Measurements from ENCODE around the gene TCF7. TPM values are rescaled to one million over a fixed set of nuclear protein-coding genes. Genes with fewer than 3 reads are reported as not detected.
A peak's percentile ranks its signal among the peaks of the same experiment; 100 is the strongest.

TCF7 gene
- total RNA-seq, 1 donor from 2014 or later = 3.0 TPM

DNA sequence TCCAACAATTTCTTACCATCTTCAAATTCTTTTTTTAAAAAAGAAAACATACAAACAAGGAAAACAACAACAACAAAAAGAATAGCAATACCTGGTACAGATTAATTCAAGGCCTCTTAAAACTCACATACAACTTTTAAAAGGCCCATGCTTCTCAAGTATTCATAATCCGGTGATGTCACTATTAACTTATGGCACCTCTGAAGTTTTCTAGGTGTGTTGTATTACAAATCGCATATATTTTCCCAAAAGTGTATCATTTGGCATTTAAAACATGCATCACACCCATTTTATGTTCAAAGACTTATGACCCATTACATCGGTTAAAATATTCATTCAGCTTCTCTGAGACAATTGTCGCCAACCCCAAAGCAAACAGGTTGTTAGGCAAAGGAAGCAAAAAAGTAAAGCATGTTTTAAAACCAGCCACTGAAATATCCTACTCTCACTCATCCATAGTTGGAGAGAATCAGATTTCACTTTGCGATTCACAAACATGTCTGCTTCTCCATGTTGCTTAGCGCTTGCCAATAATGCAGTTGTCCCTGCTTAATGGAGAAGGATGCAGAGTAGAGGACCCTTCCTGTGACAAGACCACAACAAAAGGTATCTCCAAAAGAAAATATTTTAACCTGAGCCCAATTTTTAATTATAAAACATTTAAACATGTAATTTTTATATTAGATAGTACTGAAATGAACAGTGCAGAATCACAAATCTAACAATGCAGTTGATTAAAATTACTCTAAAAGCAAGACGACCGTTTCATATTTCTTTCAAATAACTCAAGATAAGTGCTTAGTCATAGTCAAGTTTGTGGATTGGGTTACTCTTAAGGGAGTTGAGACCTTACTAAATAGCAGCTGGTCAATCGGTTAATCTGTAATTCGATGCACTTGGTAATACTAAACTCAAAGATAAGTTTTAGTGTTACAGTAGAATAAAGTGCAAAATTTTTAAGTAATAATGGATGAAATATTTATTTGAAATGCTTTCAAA lies 60.7 kb downstream of the TCF7 start:
- H3K9me3 ChIP-seq (replicated peaks) = no peaks in the 10 kb centered on the region
- H3K4me3 ChIP-seq = peak overlapping the region; percentile 96
- no peaks in the 10 kb centered on the region for H3K27me3 ChIP-seq (ENCODE audit: low read depth)
- H3K36me3 ChIP-seq = peaks cover 33% of the 10 kb centered on the region
- H3K4me1 ChIP-seq = peaks cover 74% of the 10 kb centered on the region
- no peak for DNase-seq
- H3K27ac ChIP-seq (replicated peaks) = peak overlapping the region; percentile 100
- TF ChIP-seq CTCF (IDR thresholded peaks at IDR 0.05; ENCODE audit: borderline replicate concordance) = no peak
- intact Hi-C loops (cut with micrococcal nuclease) = no loop called here

DNA sequence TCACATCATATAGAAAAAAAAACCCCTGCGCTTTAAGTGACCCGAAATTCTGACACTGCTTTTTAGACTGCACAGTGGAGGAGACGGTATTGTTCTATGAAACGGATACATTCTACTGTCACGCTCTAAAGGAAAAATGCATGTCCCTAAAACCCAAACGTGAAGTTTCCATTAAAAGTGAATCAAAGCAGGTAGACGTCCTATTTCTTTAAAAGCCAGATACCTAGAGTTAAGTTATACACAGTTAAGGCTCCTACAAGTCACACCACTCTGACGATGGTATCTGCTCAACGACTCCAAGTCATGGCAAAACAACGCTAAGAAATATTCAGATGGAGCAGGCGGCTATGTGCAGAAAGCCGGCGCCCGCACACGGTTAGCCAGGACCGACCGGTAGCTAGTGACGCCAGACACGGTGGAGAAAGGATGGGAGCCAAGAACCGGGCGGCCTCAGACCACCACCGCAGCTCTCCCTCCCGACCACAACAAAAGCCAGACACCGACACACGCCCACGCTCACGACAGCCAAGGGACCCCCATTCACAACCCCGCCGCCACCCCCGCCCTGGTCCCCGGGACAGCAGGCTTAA lies 61.5 kb downstream of the TCF7 start:
- peaks cover 65% of the 10 kb centered on the region for H3K4me1 ChIP-seq
- H3K36me3 ChIP-seq = peaks cover 25% of the 10 kb centered on the region
- no peak for TF ChIP-seq CTCF (IDR thresholded peaks at IDR 0.05; ENCODE audit: borderline replicate concordance)
- H3K27me3 ChIP-seq (ENCODE audit: low read depth) = no peaks in the 10 kb centered on the region
- peak; percentile 22 for DNase-seq
- peak overlapping the region; percentile 96 for H3K4me3 ChIP-seq
- peak overlapping the region; percentile 100 for H3K27ac ChIP-seq (replicated peaks)
- H3K9me3 ChIP-seq (replicated peaks) = no peaks in the 10 kb centered on the region
- intact Hi-C loops (cut with micrococcal nuclease) = no loop called here

DNA sequence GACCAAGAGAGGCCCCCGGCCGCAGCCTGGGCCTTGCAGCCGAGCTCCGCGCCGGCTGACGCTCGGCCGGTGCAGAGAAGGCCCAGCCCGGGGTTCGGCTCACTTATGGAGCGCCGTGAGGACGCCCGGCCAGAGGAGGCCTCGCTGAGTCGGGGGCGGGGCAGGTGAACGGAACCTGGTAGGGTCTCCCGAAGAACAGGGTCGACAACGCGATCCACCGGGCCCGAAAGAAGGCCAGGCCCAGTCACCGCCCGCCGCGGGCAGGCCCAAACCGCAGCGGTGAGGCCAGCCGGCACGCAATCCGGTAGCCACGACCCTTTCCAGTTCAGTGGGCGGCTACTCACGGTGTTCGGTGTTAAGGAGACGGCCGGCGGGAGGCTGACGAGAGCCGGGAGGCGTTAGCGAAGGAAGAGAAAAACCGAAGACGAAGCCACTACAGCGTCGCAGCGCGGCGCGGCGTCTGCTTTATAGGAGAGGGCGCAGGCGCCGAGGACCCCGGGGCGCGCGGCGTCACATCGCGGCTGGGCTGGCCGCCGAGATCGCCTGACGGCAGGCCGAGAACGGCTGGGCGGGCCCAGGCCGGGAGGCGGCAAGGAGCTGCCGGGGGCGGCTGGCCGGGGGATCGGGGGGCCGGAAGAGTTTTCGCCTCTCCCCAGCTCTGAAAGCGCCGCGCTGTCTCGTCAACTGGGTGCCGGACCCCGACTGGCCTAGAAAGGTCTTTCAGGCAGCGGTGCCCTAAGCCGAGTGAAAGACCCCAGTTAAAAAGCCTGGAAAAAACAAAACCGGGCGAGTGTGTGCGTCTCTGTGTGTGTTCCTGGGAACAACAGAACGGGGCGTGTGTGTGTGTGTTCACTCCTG lies 62.3 kb downstream of the TCF7 start, which contains the start of gene SKP1:
SKP1 (minus strand) TSS at position 440 of the 858 bp plus-strand sequence. CDS start 2,928 bp downstream, outside the sequence.
- intact Hi-C loops (cut with micrococcal nuclease) = no loop called here
- peaks cover 17% of the 10 kb centered on the region for H3K36me3 ChIP-seq

GRCh38 chr5:134177369-134178095 lies 63.1 kb downstream of the TCF7 start:
- Histone ChIP-seq H3K36me3 (peaks cover 10% of the 10 kb centered on the region), H3K27me3 (ENCODE audit: low read depth) (no peaks in the 10 kb centered on the region), H3K9me3 (replicated peaks) (no peaks in the 10 kb centered on the region), H3K27ac (replicated peaks) (peak overlapping the region; percentile 100), H3K4me3 (peak overlapping the region; percentile 96), H3K4me1 (peaks cover 50% of the 10 kb centered on the region)
- no peak for DNase-seq
- TF ChIP-seq CTCF (IDR thresholded peaks at IDR 0.05; ENCODE audit: borderline replicate concordance) = no peak
- intact Hi-C loops (cut with micrococcal nuclease) = no loop called here

More for the DNA sequence above, 62.3 kb downstream of the TCF7 start, which contains the start of gene SKP1:
- no peaks in the 10 kb centered on the region for H3K9me3 ChIP-seq (replicated peaks)
- TF ChIP-seq CTCF (IDR thresholded peaks at IDR 0.05; ENCODE audit: borderline replicate concordance) = no peak
- H3K27me3 ChIP-seq (ENCODE audit: low read depth) = no peaks in the 10 kb centered on the region
- H3K27ac ChIP-seq (replicated peaks) = peak within 1 kb of the TSS; percentile 100
- DNase-seq = peak; percentile 85
- peaks cover 58% of the 10 kb centered on the region for H3K4me1 ChIP-seq
- H3K4me3 ChIP-seq = peak within 1 kb of the TSS; percentile 96

Data from left ventricle myocardium inferior (tissue), 1 donor.